Keratinocyte (primary cell): Measurements from ENCODE around the gene PPP1R2. TPM values are rescaled to one million over a fixed set of nuclear protein-coding genes. Genes with fewer than 3 reads are reported as not detected.

Experiments used
- DNase-seq: peaks from one replicate; pipeline ENCODE4 v3.0.0-alpha.2; 2011; ENCODE audit warnings: low read depth, missing footprints, low spot score
- FAIRE-seq: peaks from 2 replicates; lab custom pipeline; 2011; peaks lifted over from hg19 to GRCh38; lab: Jason Lieb, UNC
- H2AFZ ChIP-seq: 2 replicates; pipeline ENCODE4 v1.6.0; 2012; ENCODE audit warnings: low read length, control low read depth, inconsistent platforms; ENCODE audit not compliant: control insufficient read depth
- H3K27ac ChIP-seq: 2 replicates; pipeline ENCODE4 v1.5.1; 2011; ENCODE audit warnings: low read length; ENCODE audit not compliant: control insufficient read depth, insufficient read depth
- H3K27me3 ChIP-seq: 3 replicates; pipeline ENCODE4 v1.6.0; 2011; ENCODE audit warnings: low read length; ENCODE audit not compliant: control insufficient read depth, insufficient read depth; ENCODE audit errors: extremely low read depth
- H3K36me3 ChIP-seq, 2 experiments: 2 replicates in 1 of 2; 3 replicates in 1 of 2; pipeline ENCODE4 v1.5.1; 2011; ENCODE audit warnings: low read length in 2 of 2, mild to moderate bottlenecking in 1 of 2; ENCODE audit not compliant: control insufficient read depth in 2 of 2, insufficient read depth in 2 of 2; ENCODE audit errors: extremely low read depth in 1 of 2
- H3K4me1 ChIP-seq: 3 replicates; pipeline ENCODE4 v1.5.1; 2011; ENCODE audit warnings: low read length; ENCODE audit not compliant: control insufficient read depth, insufficient read depth; ENCODE audit errors: extremely low read depth
- H3K4me2 ChIP-seq: 3 replicates; pipeline ENCODE4 v1.6.0; 2011; ENCODE audit warnings: low read depth, low read length; ENCODE audit not compliant: control insufficient read depth, insufficient read depth; ENCODE audit errors: extremely low read depth
- H3K4me3 ChIP-seq, 3 experiments: fragments of 200-600 bp in 1 of 3; sonication (generic) in 1 of 3; 2 replicates in 2 of 3; 3 replicates in 1 of 3; pipeline ENCODE4 v1.5.1; 2011 to 2016; ENCODE audit warnings: low read length in 3 of 3, mild to moderate bottlenecking in 3 of 3, control low read depth in 2 of 3, inconsistent platforms in 1 of 3, low read depth in 1 of 3, mixed read lengths in 1 of 3, mixed run types in 1 of 3, moderate library complexity in 1 of 3; ENCODE audit not compliant: control insufficient read depth in 2 of 3, insufficient read depth in 2 of 3; ENCODE audit errors: extremely low read depth in 1 of 3
- H3K79me2 ChIP-seq: 2 replicates; pipeline ENCODE4 v1.6.0; 2012; ENCODE audit warnings: low read length; ENCODE audit not compliant: control insufficient read depth, insufficient read depth
- H3K9ac ChIP-seq: 3 replicates; pipeline ENCODE4 v1.6.0; 2011; ENCODE audit warnings: low read length; ENCODE audit not compliant: control insufficient read depth, insufficient read depth; ENCODE audit errors: extremely low read depth
- H3K9me1 ChIP-seq: 3 replicates; pipeline ENCODE4 v1.6.0; 2011; ENCODE audit warnings: low read length; ENCODE audit not compliant: control insufficient read depth, insufficient read depth; ENCODE audit errors: extremely low read depth
- H3K9me3 ChIP-seq: 2 replicates; pipeline ENCODE4 v1.5.1; 2012; ENCODE audit warnings: low read depth, low read length; ENCODE audit not compliant: control insufficient read depth
- H4K20me1 ChIP-seq: 3 replicates; pipeline ENCODE4 v1.6.0; 2011; ENCODE audit warnings: low read length; ENCODE audit not compliant: control insufficient read depth, insufficient read depth; ENCODE audit errors: extremely low read depth
- CTCF ChIP-seq, 3 experiments: IDR thresholded peaks in 1 of 3; conservative IDR thresholded peaks in 1 of 3; optimal IDR thresholded peaks in 1 of 3; 2 replicates in 2 of 3; 3 replicates in 1 of 3; pipeline versions ENCODE3 to v1.5.1; 2011; ENCODE audit warnings: low read length in 3 of 3, mild to moderate bottlenecking in 3 of 3, moderate library complexity in 2 of 3, control low read depth in 1 of 3, inconsistent platforms in 1 of 3; ENCODE audit not compliant: insufficient read depth in 2 of 3; ENCODE audit errors: extremely low read depth in 1 of 3
- EZH2 ChIP-seq: IDR thresholded peaks from one replicate; pipeline ENCODE4 v1.6.1; 2012; ENCODE audit warnings: inconsistent platforms, mild to moderate bottlenecking, low read length, moderate library complexity
- dilution Hi-C: fragments of 300-500 bp; cut with MboI; formaldehyde crosslinking; loops from one replicate; pipeline ENCODE4 v1.7.0; 2020; ENCODE audit warnings: low sequenced_read_pairs; ENCODE audit not compliant: extremely low pct_ligation_motif_present
- polyA plus RNA-seq, 5 experiments: library from polyadenylated mRNA; depleted of rRNA in 3 of 5; stranded (reverse) in 3 of 5; stranded (forward) in 1 of 5; unstranded in 1 of 5; fragments of >200 nt; gene quantifications; 1 replicate in 1 of 5; 2 replicates in 3 of 5; 3 replicates in 1 of 5; pipeline versions ENCODE4 v1.2.1 to v1.2.3, GENCODE V29; 2011 to 2012; ENCODE audit warnings: missing spikeins in 2 of 5, low read depth in 1 of 5, low replicate concordance in 1 of 5

PPP1R2 gene
- polyA plus RNA-seq, 1 donor (not counting 4 experiments of a cell fraction or from before 2014, with no cell fraction given), result 43.2 TPM

GRCh38 chr3:195535293-195535692, 7.8 kb downstream of the PPP1R2 start:
- Histone ChIP-seq H3K9me1 (no peaks in the 10 kb centered on the region), H3K79me2 (peaks cover 56% of the 10 kb centered on the region), H2AFZ (no peak overlapping the region), H3K4me3 (no peak overlapping the region), H3K9me3 (no peaks in the 10 kb centered on the region), H3K27me3 (no peaks in the 10 kb centered on the region), H3K9ac (no peak overlapping the region), H3K27ac (no peak overlapping the region), H3K36me3 (no peaks in the 10 kb centered on the region), H3K4me1 (peaks cover under 1% of the 10 kb centered on the region), H4K20me1 (peaks cover 6% of the 10 kb centered on the region), H3K4me2 (no peak overlapping the region)
- TF ChIP-seq CTCF (optimal IDR thresholded peaks at IDR 0.05 in 1 of 3, IDR thresholded peaks at IDR 0.05 in 1 of 3, conservative IDR thresholded peaks at IDR 0.05 in 1 of 3; ENCODE audit: extremely low read depth in 1 of 3, insufficient read depth in 2 of 3, low read length in 3 of 3) (no peak), EZH2 (no peak)
- DNase-seq (no peak), FAIRE-seq (no peak)
- dilution Hi-C loops, result no loop called here

GRCh38 chr3:195532834-195533233, 10.3 kb downstream of the PPP1R2 start:
- TF ChIP-seq CTCF (optimal IDR thresholded peaks at IDR 0.05 in 1 of 3, IDR thresholded peaks at IDR 0.05 in 1 of 3, conservative IDR thresholded peaks at IDR 0.05 in 1 of 3; ENCODE audit: extremely low read depth in 1 of 3, insufficient read depth in 2 of 3, low read length in 3 of 3) (no peak), EZH2 (no peak)
- Histone ChIP-seq H3K9me3 (no peaks in the 10 kb centered on the region), H3K79me2 (peaks cover 40% of the 10 kb centered on the region), H4K20me1 (peaks cover 2% of the 10 kb centered on the region), H3K4me3 (no peak overlapping the region), H3K4me2 (no peak overlapping the region), H3K4me1 (no peaks in the 10 kb centered on the region), H2AFZ (no peak overlapping the region), H3K9ac (no peak overlapping the region), H3K9me1 (no peaks in the 10 kb centered on the region), H3K27ac (no peak overlapping the region), H3K36me3 (no peaks in the 10 kb centered on the region), H3K27me3 (no peaks in the 10 kb centered on the region)
- no peak for DNase-seq
- dilution Hi-C loops, result no loop called here
- FAIRE-seq, result no peak
